ENCODE data around the gene KDM4C.
"Not testable (repeated sequence)": the region's sequence is repeated elsewhere in the genome, so short reads cannot be mapped to it uniquely, and the experiment has no call there.

KDM4C gene

DNA sequence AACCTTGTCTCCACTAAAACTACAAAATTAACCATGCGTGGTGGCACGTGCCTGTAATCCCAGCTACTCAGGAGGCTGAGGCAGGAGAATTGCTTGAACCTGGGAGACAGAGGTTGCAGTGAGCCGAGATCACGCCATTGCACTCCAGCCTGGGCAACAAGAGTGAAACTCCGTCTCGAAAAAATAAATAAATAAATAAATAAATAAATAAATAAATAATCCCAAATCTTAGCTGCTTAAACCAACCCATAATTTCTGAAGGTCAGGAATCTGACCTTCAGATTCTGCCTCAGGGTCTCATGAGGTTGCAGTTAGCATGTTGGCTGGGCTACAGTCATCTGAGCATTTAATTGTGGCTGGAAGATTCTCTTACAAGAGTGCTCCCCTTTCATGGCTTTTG lies 48.5 kb downstream of the KDM4C start:
- DNase-seq (ENCODE audit: low read depth in 2 of 2), result not testable (repeated sequence)

DNA sequence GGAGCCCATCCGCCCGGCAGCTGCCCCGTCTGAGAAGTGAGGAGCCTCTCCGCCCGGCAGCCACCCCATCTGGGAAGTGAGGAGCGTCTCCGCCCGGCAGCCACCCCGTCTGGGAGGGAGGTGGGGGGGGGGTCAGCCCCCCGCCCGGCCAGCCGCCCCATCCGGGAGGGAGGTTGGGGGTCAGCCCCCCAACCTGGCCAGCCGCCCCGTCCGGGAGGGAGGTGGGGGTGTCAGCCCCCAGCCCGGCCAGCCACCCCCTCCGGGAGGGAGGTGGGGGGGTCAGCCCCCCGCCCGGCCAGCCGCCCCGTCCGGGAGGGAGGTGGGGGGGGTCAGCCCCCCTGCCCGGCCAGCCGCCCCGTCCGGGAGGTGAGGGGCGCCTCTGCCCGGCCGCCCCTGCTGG lies 49.9 kb downstream of the KDM4C start:
- DNase-seq (ENCODE audit: low read depth in 2 of 2), result not testable (repeated sequence)

DNA sequence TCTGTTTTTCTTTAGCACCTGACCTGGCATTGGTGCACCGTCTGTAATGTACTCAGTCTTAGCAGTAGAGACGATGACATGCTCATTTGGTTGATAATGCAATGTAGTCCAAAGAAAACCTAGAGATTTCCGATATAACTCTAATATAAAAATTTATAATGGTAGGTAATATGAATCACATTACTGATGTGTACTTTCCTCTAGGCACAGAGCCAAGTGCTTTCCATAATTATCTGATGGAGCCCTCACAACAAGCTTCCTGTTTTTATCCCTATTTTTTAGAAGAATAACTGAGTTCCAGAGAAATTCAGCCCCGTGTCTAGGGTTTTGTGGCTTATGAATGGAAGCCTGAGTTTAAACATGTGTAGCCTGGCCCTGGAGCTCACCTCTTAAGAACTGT lies 53.7 kb downstream of the KDM4C start:
- DNase-seq (ENCODE audit: low read depth in 2 of 2), result no peak

DNA sequence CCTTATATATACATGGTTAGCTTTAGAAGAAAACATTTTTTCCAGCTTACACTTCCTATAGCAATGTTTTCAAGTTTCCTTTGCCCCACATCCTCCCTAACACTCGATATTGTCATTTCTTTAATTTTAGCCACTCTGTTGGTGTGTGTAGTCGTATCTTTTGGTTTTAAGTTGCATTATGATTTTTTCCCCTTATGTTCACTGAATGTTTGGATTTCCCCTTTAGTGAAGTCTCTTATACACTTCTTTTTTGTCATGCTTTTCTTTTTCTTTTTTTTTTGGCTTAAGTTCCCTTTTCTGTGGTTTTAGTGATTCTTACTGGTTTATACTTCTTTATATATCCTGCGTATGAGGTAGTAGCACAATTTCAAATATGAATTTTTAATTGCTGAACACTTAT lies 58.8 kb downstream of the KDM4C start:
- no peak for DNase-seq (ENCODE audit: low read depth in 2 of 2)

DNA sequence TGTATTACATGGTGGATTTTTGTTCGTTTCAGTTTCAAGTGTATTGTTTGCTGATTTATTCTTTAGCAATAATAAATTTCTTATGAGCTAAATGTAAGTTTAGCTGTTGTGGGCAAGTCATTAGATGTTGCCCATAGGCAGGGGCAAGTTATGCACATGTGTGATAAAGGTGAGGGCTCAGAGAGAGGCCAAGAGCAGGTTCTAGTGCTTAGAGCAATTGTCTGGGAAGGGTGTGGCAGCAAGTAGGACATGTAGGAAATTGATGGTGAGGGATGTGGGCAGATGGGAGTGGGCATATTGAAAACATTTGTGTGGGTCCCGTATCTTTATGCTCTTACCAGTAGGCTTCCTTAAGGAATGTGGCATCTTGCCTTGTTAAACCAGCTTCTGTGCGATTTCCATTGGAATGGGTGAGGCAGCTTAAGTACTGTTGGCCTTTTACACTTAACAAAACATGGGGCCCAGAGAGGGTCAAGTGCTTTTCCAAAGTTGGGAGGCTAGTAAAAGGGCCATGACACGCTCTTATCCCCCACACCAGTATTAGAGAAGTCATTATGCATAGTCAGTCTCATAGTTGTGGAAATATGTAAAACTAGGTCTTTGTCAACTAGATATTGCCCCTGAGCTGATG lies 60.6 kb downstream of the KDM4C start:
- no peak for DNase-seq (ENCODE audit: low read depth in 2 of 2)

DNA sequence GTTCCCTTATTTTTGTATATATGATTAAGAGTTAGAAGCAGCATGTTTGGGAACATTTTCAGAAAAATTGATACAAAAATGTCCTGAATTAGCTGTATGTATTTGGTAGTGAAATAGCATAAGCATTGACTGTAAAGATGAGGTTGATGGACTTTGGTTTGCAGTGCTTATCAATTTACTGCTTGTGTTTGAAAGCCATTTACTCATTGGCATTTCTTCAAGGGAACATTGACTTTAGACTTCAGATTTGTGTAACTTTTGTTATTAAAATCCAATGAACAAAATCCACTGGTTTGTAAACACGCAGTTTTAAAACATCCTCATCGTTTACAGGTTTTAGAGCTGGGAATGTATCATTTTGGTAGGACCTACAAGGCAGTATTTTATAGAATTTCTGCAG lies 61.3 kb downstream of the KDM4C start:
- no peak for DNase-seq (ENCODE audit: low read depth in 2 of 2)

DNA sequence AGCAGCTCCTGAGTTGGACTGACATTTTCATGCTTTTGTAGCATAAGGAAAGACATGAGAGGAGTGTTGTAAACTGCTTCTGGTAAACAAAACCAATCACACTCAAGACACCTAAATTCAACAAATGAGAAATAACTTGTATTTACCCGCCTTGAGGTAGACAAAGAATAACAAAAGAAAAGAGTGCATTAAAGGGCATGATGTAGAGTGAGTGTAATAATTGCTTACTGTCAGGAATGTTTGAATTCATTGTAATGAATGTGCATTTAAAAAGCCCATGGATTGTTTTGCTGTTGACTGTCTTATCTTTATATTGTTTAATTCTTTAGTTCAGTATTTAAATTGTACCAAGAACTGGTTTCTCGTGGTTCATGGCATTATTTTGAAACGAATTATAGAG lies 61.8 kb downstream of the KDM4C start:
- DNase-seq (ENCODE audit: low read depth in 2 of 2), result no peak

DNA sequence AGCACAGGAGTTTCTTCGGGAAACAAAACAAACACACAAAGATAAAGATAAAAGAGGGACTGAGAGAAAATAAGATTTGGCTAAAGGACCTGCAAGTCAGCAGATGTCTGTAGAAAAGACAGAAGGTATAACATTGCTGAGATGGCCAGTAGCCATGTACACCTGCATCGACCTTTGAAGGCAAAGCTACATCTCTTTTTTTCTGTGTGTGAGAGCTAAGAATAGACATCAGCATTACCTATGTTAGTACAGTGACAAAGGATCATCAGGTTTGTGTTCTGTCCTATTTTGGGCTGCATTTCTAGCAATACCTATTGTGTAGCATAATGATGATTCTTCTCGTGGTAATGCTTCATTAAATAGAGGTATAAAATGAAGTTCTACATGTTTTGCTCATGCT lies 64.9 kb downstream of the KDM4C start:
- no peak for DNase-seq (ENCODE audit: low read depth in 2 of 2)

DNA sequence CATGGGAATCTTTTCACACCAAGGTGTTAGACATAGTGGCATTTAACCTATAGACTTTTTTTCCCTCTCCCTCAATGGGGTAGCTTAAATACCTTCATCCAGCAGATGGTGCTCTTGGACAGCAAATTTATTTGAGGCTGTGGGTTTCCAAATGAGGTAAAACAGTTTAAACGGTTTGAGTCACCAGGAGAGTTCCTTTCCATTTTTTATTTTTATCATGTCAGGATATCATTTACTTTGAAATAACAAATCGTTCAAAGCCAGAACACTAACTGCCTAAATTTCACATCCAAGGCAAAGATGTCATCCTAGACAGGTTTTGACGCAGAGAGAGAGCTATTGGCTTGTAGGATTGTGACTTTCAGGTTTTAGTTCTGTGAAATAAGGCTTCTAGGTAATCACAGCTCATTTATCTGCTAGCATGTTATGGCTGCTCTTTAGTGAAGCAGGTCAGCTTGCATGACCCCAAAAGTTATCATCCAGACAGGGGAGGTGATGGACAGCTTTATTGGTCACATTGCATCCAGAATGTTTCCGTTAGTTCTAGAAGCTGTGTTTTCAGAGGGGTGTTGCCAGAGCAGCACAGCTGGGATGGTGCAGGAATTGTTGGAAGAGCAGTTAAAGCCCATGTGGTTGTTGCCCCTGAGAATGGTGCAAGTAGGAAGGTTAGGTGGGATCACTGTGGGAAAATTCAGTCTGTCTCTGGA lies 69.8 kb downstream of the KDM4C start:
- no peak for DNase-seq (ENCODE audit: low read depth in 2 of 2)

DNA sequence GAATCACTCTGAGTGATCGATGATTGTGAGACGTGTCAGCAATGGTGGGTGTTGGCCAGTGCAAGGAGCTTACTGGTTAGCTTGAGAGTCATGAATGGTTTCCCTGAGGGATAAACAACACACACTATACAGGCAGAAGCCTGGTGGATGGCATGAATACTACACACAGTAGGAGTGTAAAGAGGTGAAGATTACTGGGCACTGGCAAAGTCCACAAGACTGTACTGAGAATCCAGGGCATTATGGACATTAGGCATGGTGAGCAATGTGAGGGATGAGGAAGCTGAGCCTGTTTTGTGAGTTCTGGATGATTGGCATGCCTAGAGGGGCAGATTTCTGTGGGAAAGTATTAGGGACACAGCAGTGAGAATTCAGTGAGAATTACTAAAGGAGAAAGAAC lies 71.3 kb downstream of the KDM4C start:
- no peak for DNase-seq (ENCODE audit: low read depth in 2 of 2)

DNA sequence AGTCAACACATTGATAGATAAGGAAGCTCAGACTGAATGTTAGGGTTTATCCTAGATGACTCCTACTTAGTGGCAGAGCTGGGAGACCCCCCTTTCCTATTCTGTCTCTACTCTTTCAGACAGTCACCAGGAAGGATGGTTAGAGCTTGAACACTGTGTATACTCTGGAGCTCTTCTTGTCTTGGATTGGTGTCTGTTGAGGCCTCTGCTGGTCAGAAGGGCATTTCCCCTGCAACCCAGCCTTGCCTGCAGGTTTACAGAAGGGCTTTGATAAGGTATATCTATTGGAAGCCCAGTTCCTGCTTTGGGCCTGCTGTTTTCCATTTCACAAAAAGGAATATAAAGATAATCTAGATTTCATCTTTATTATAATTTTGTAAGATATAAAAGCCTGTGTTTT lies 71.8 kb downstream of the KDM4C start:
- no peak for DNase-seq (ENCODE audit: low read depth in 2 of 2)

DNA sequence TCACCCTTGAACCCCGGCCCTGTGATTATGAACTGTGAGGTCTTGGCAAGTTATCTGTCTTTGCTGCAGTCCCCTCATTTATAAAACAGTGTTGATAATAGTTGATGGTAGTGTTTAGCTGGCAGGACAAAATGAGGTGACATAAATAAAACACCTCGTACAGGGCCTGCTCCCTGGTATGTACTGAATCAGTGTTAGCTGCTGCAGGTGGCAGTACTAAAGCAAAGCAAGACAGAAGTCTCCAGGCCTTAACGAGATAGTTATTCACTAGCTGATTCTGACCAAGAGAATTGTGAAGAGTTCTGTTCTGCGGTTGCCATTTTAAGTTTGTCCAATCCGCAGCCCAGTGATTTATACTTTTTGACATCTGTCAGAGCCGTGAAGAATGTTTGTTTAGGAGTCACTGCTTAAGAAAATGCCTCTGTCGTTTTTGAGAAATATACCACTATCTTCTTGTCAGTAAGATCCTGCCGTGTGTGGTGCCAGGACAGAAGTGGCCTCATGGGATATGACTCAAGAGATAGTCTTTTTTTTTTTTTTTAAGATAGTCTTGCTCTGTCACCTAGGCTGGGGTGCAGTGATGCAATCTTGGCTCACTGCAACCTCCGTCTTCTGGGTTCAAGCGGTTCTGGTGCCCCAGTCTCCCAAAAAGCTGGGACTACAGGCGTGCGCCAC lies 75.9 kb downstream of the KDM4C start:
- DNase-seq (ENCODE audit: low read depth in 2 of 2), result no peak

DNA sequence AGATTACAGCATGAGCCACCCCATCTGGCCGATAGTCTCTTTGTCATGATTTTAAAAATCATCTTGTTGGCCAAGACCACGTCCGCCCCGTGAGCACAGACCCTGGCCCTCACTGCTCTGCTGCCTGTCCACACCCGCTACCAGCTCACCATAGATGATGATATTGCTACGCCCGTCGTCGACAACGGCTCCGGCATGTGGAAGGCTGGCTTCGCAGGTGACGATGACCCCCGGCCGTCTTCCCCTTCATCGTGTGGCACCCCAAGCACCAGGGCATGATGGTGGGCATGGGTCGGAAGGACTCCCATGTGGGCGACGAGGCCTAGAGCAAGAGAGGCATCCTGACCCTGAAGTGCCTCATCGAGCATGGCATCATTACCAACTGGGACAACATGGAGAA lies 76.5 kb downstream of the KDM4C start:
- DNase-seq (ENCODE audit: low read depth in 2 of 2), result no peak

DNA sequence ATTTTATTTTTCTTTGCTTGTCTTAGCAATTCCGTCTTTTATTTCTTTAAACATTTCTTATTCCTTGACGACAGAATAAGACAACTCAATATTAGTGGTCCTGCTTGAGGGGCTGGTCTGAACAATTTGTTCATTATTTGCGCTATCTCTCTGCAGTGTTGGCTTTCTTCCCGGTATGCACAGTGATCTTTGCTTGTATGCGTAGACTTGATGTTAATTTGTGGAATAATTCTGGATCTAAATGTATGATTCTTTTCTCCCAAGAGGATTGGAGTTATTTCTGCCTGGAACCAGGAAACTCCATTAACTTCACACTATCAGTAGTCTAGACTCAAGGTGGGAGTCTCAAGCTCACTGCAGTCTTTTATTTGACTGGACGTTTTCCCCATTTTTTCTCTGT lies 80.4 kb downstream of the KDM4C start:
- no peak for DNase-seq (ENCODE audit: low read depth in 2 of 2)

DNA sequence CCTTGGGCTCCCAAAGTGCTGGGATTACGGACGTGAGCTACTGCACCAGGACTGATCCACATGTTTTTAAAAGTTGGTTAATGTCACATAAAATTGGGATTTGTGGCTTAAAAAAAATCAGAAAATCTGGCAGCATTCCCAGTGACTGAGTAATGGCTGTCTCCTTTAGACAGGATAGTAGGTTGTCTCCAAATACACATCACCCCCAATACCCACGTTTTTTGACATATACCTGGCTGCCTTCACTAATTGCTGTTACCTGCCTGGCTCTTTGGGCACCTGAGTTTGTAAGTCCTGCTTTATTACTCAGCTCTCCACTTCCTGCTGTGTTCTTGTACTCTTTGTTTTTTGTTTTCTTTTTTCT lies 84.8 kb downstream of the KDM4C start:
- DNase-seq (ENCODE audit: low read depth in 2 of 2), result no peak

DNA sequence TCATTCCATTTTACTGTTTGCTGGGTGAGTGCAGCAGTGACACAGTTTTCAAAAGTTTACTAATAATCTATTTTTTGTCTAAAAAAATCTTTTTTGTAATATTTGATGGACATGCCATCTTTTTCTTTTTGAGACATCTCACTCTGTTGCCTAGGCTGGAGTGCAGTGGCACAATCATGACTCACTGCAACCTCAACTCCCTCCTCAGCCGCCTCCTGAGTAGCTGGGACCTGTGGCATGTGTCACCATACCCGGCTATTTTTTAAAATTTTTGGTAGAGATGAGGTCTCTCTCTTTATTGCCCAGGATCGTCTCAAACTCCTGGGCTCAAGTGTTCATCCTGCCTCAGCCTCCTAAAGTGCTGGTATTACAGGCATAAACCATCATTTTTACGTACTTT lies 86.0 kb downstream of the KDM4C start:
- no peak for DNase-seq (ENCODE audit: low read depth in 2 of 2)

DNA sequence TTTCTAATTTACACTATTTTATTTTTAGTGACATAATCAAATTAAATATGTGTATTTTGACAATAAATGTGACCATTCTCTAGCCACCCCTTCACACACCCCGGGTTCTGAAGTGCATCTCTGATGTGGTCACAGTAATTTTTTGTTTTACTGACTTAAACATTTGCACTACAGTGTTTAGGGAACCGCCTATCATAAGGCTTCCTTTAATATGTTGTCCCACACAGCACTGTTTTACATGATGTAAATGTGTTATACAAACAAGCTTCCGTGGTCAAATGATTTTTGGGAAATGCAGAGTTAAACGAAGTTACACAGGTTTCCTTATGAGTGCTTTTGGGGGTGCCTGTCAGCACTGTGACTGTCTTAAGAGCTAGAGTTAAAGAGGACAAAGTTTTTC lies 86.5 kb downstream of the KDM4C start:
- DNase-seq (ENCODE audit: low read depth in 2 of 2), result no peak

DNA sequence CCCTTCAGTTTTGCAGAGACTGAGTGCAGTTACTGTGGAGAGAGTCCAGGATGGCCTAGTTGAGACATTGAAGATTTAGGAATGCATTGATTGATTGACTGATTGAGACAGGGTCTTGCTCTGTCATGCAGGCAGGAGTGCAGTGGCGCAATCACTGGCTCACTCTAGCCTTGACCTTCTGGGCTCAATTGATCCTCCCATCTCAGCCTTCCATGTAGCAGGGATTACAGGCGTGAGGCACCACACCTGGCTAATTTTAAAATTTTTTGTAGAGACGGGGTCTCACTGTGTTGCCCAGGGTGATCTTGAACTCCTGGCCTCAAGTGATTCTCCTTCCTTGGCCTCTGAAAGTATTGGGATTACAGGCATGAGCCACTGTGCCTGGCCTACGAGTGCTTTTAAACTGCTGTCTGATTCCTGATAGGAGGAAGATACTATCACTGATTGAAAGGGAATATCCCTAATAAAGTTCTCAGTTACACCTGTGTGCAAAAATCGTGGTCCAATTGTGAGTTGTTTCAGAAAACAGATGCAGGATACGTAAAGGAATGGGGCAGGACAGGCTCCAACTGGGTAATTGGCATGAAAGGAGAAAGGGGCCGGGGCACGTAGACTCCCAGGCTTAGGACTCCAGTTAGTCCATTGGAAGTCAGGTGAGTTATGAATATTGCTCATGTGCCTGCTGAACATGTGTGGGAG lies 87.5 kb downstream of the KDM4C start:
- DNase-seq (ENCODE audit: low read depth in 2 of 2), result no peak

DNA sequence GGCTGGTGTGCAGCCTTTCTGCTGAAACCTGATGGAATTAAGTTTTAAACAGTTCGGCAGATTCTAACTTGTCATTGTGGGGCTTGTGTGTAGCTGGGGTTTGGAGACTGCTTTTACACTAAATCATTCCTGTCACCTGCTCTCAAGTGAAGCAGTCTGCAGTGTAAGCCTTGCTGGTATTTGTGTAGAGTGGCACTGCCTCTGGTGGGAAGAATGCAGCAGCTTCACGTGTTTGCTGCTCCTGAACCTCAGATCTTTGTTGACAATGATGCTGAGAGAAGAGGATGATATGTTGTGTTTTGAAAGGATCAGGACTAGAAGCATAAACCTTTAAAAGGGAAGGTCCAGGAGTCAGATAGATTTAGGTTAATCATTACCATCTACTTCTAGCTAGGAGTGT lies 88.1 kb downstream of the KDM4C start:
- no peak for DNase-seq (ENCODE audit: low read depth in 2 of 2)

DNA sequence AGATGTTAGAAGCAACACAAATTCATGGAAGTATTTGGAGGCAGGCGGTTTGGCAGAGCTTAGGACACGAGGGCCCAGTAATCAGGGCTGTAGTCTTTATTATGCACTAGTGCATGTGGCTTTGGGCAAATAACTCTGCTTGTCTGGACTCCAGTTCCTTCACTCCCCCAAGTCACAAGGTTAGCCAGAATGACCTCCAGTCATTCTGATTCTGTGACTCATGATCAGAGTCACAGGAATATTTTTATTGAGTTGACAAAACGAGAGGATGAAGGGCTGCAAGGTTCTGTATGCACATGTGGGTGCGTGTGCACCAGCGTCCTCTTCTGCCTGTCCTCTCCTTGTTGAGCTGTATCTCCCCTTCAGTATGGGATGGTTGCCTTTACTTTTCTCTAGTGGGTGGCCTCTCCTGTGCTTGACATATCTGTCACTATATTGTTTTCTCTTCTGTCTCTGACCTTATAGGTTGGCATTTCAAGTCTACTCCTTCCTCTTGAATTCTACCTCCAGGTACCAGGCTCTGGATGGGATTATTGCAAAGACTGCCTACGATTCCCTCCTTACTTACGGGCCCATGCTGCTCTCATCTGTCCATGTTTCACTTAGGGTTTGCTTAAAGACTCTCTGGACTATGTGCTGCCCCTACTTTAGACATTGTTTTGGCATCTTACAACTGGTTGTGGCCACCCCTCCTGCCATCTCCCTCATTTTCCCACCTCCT lies 94.6 kb downstream of the KDM4C start:
- DNase-seq (ENCODE audit: low read depth in 2 of 2), result no peak

DNA sequence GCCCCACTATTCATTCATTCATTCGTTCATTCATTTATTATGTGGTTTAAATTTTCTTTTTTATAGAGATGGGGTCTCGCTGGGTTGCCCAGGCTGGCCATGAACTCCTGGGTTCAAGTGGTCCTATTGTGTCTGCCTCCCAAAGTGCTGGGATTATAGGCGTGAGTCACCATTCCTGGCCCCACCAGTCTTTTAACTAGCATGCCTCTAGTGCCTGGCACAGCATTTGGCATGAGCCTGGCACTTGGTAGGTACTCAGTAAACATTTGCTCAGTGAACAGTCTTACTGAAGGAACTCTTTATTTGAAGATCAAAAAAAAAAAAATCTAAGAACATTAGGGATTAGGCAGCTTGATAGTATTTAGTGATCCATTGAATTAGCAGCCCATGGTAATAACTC lies 98.1 kb downstream of the KDM4C start:
- DNase-seq (ENCODE audit: low read depth in 2 of 2), result no peak

DNA sequence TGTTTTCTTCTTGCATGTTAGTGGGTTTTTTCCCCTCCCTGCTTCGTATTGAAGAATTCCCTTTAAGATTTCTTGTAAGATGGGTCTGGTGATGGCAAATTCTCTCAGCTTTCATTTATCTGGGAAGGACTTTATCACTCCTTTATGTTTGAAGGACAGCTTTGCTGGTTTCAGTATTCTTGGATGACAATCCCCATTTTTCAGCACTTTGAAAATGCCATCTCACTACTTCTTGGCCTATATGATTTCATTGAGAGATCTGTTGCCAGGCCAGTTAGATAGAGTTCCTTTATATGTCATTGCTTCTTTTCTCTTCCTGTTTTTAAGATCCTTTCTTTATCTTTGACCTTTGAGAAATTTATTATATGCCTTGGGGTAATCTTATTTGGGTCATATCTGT lies 106.3 kb downstream of the KDM4C start:
- no peak for DNase-seq (ENCODE audit: low read depth in 2 of 2)

All from stimulated activated CD8-positive, alpha-beta memory T cell treated with anti-CD3 and anti-CD28 coated beads, Interleukin-2, amount 100 ng/mL, for 1 hour (primary cell).